H9 (cell line): ENCODE data around the gene PSMB5. TPM values are rescaled to one million over a fixed set of nuclear protein-coding genes. Genes with fewer than 3 reads are reported as not detected.

Experiments
- DNase-seq: peaks from one replicate; pipeline ENCODE4 v3.0.0-alpha.2; 2017
- H2AFZ ChIP-seq: one replicate; pipeline ENCODE4 v1.6.1; 2013; ENCODE audit warnings: mild to moderate bottlenecking, low read length, control low read depth, moderate library complexity
- H2AK5ac ChIP-seq: 2 replicates; pipeline ENCODE4 v1.6.1; 2013; ENCODE audit warnings: low read length, control low read depth, mixed read lengths; ENCODE audit not compliant: insufficient read length
- H2BK120ac ChIP-seq: one replicate; pipeline ENCODE4 v1.6.1; 2013; ENCODE audit warnings: low read depth, mild to moderate bottlenecking, low read length, control low read depth, inconsistent platforms; ENCODE audit not compliant: poor library complexity, severe bottlenecking
- H2BK12ac ChIP-seq: 2 replicates; pipeline ENCODE4 v1.6.1; 2013; ENCODE audit warnings: low read length, control low read depth, mixed read lengths, low read depth; ENCODE audit not compliant: insufficient read length
- H2BK15ac ChIP-seq: 2 replicates; pipeline ENCODE4 v1.6.1; 2013; ENCODE audit warnings: low read depth, low read length, control low read depth
- H2BK20ac ChIP-seq: one replicate; pipeline ENCODE4 v1.6.1; 2013; ENCODE audit warnings: low read depth, mild to moderate bottlenecking, low read length, control low read depth, inconsistent platforms; ENCODE audit not compliant: poor library complexity, severe bottlenecking
- H2BK5ac ChIP-seq: 2 replicates; pipeline ENCODE4 v1.6.1; 2013; ENCODE audit warnings: low read length, control low read depth, mixed read lengths; ENCODE audit not compliant: insufficient read length
- H3K14ac ChIP-seq: 2 replicates; pipeline ENCODE4 v1.6.1; 2013; ENCODE audit warnings: low read length, control low read depth; ENCODE audit not compliant: insufficient read depth
- H3K18ac ChIP-seq: 2 replicates; pipeline ENCODE4 v1.6.1; 2013; ENCODE audit warnings: low read depth, mild to moderate bottlenecking, mixed read lengths, low read length, control low read depth; ENCODE audit not compliant: insufficient read length
- H3K23ac ChIP-seq: 2 replicates; pipeline ENCODE4 v1.6.1; 2013; ENCODE audit warnings: low read length, control low read depth, mixed read lengths, low read depth; ENCODE audit not compliant: insufficient read length
- H3K23me2 ChIP-seq: 2 replicates; pipeline ENCODE4 v1.6.1; 2013; ENCODE audit warnings: low read depth, mild to moderate bottlenecking, mixed read lengths, low read length, control low read depth; ENCODE audit not compliant: insufficient read length, poor library complexity, severe bottlenecking
- H3K27ac ChIP-seq: 2 replicates; pipeline ENCODE4 v1.5.1; 2013; ENCODE audit warnings: low read length, control low read depth, mixed read lengths, low read depth; ENCODE audit not compliant: insufficient read length
- H3K27me3 ChIP-seq: 2 replicates; pipeline ENCODE4 v1.6.1; 2013; ENCODE audit warnings: low read length, control low read depth, inconsistent platforms; ENCODE audit not compliant: insufficient read depth
- H3K4ac ChIP-seq: 2 replicates; pipeline ENCODE4 v1.6.1; 2013; ENCODE audit warnings: low read depth, mild to moderate bottlenecking, control low read depth, inconsistent platforms, low read length, moderate library complexity
- H3K4me1 ChIP-seq: 2 replicates; pipeline ENCODE4 v1.6.1; 2013; ENCODE audit warnings: low read length, control low read depth, inconsistent platforms; ENCODE audit not compliant: insufficient read depth
- H3K4me2 ChIP-seq: 2 replicates; pipeline ENCODE4 v1.6.1; 2013; ENCODE audit warnings: low read length, control low read depth, mixed read lengths; ENCODE audit not compliant: insufficient read length, insufficient read depth
- H3K56ac ChIP-seq: 2 replicates; pipeline ENCODE4 v1.6.1; 2013; ENCODE audit warnings: low read depth, mild to moderate bottlenecking, mixed read lengths, low read length, control low read depth; ENCODE audit not compliant: insufficient read length
- H3K79me1 ChIP-seq: 2 replicates; pipeline ENCODE4 v1.6.1; 2013; ENCODE audit warnings: low read depth, mild to moderate bottlenecking, moderate library complexity, low read length, control low read depth, inconsistent platforms; ENCODE audit not compliant: insufficient read depth, poor library complexity, severe bottlenecking
- H3K79me2 ChIP-seq: 2 replicates; pipeline ENCODE4 v1.6.1; 2013; ENCODE audit warnings: low read length, control low read depth, inconsistent platforms; ENCODE audit not compliant: insufficient read depth
- H3K9ac ChIP-seq: 2 replicates; pipeline ENCODE4 v1.6.1; 2013; ENCODE audit warnings: low read length, control low read depth, mixed read lengths; ENCODE audit not compliant: insufficient read length; ENCODE audit errors: extremely low read depth
- H3K9me3 ChIP-seq: one replicate; pipeline ENCODE4 v1.6.1; 2013; ENCODE audit warnings: low read depth, low read length, inconsistent platforms; ENCODE audit not compliant: control insufficient read depth
- H3T11ph ChIP-seq: one replicate; pipeline ENCODE4 v1.6.1; 2013; ENCODE audit warnings: mild to moderate bottlenecking, low read length, control low read depth, inconsistent platforms
- H4K20me1 ChIP-seq: one replicate; pipeline ENCODE4 v1.6.1; 2013; ENCODE audit not compliant: control insufficient read depth, insufficient read length, insufficient read depth
- H4K5ac ChIP-seq: 2 replicates; pipeline ENCODE4 v1.6.1; 2013; ENCODE audit warnings: low read depth, mild to moderate bottlenecking, mixed read lengths, low read length, control low read depth; ENCODE audit not compliant: insufficient read length
- H4K8ac ChIP-seq: replicated peaks from 2 replicates; pipeline ENCODE4 v1.6.1; 2013; ENCODE audit warnings: low read length, control low read depth, mixed read lengths, low read depth; ENCODE audit not compliant: insufficient read length
- H4K91ac ChIP-seq: 2 replicates; pipeline ENCODE4 v1.6.1; 2013; ENCODE audit warnings: low read depth, mild to moderate bottlenecking, moderate library complexity, mixed read lengths, low read length, control low read depth; ENCODE audit not compliant: insufficient read length
- H3K27ac Mint-ChIP-seq, 3 experiments: 2 replicates in 2 of 3; 3 replicates in 1 of 3; pipeline ENCODE4 v1.8.0; 2020 to 2021; ENCODE audit warnings: mixed read lengths in 3 of 3, mild to moderate bottlenecking in 1 of 3, moderate library complexity in 1 of 3
- H3K27me3 Mint-ChIP-seq: 2 replicates; pipeline ENCODE4 v1.8.0; 2021; ENCODE audit warnings: low read depth, mild to moderate bottlenecking, moderate library complexity, mixed read lengths
- H3K36me3 Mint-ChIP-seq, 3 experiments: 2 replicates in 2 of 3; 3 replicates in 1 of 3; pipeline ENCODE4 v1.8.0; 2020 to 2021; ENCODE audit warnings: low read depth in 3 of 3, mixed read lengths in 3 of 3; ENCODE audit not compliant: insufficient read depth in 1 of 3
- H3K4me1 Mint-ChIP-seq, 2 experiments: 2 replicates each; pipeline ENCODE4 v1.8.0; 2020; ENCODE audit warnings: mixed read lengths in 2 of 2
- H3K4me3 Mint-ChIP-seq, 2 experiments: 2 replicates in 1 of 2; 3 replicates in 1 of 2; pipeline ENCODE4 v1.8.0; 2020 to 2021; ENCODE audit warnings: mild to moderate bottlenecking in 2 of 2, mixed read lengths in 2 of 2, moderate library complexity in 1 of 2
- H3K9me3 Mint-ChIP-seq, 2 experiments: 2 replicates in 1 of 2; 3 replicates in 1 of 2; pipeline ENCODE4 v1.8.0; 2020; ENCODE audit warnings: mild to moderate bottlenecking in 2 of 2, mixed read lengths in 2 of 2, moderate library complexity in 1 of 2
- CTCF ChIP-seq: fragments of 200-600 bp; sonication (generic); conservative IDR thresholded peaks from 3 replicates; pipeline ENCODE4 v1.8.0; 2021; ENCODE audit warnings: antibody characterized with exemption, mild to moderate bottlenecking
- WGBS: extraction: QIAGEN DNeasy Blood & Tissue Kit; methylation state at CpG from one replicate; pipeline ENCODE4 v1.1.7; 2013; ENCODE audit warnings: missing lambda C conversion rate, low lambda C conversion rate, mixed read lengths; ENCODE audit not compliant: insufficient read length; ENCODE audit errors: extremely low coverage; 5-methylcytosine and 5-hydroxymethylcytosine counted together
- total RNA-seq: library from RNA; stranded (reverse); gene quantifications from 2 replicates; pipeline ENCODE4 v1.2.1, GENCODE V29; 2021

The PSMB5 gene
- total RNA-seq, 1 experiment from 2014 or later: 252 TPM

GRCh38 chr14:22991852-22992251, 42.8 kb downstream of the PSMB5 start:
- H3K23me2 ChIP-seq: no peaks in the 10 kb centered on the region
- no peaks in the 10 kb centered on the region for H3K79me1 ChIP-seq
- no peaks in the 10 kb centered on the region for H3K79me2 ChIP-seq
- Mint-ChIP-seq H3K36me3 (peaks cover 0 to 9% (median 2%) of the 10 kb centered on the region in 3 experiments; a peak in 3 of 7 replicates), H3K4me3 (no peak overlapping the region), H3K27ac (no peak overlapping the region), H3K4me1 (peaks cover 7 to 8% of the 10 kb centered on the region in 2 experiments), H3K27me3 (no peaks in the 10 kb centered on the region), H3K9me3 (no peaks in the 10 kb centered on the region)
- H2AFZ ChIP-seq: no peak overlapping the region
- H2BK120ac ChIP-seq: no peak overlapping the region
- no peak overlapping the region for H3K18ac ChIP-seq
- H4K8ac ChIP-seq: no peak overlapping the region
- H3K27ac ChIP-seq: no peak overlapping the region
- peaks cover 5% of the 10 kb centered on the region; the same call in 1 of the 2 replicates for H3K4me1 ChIP-seq
- DNase-seq: no peak
- H2BK12ac ChIP-seq: no peak overlapping the region
- H2AK5ac ChIP-seq: no peak overlapping the region
- H3K4ac ChIP-seq: no peak overlapping the region
- WGBS: no CpG with 5 or more reads among the region's 8 CpGs
- no peak overlapping the region for H3K9ac ChIP-seq
- H3K9me3 ChIP-seq: no peaks in the 10 kb centered on the region
- H3K23ac ChIP-seq: no peak overlapping the region
- no peak overlapping the region for H2BK15ac ChIP-seq
- H4K5ac ChIP-seq: no peak overlapping the region
- H3K56ac ChIP-seq: no peak overlapping the region
- no peak overlapping the region for H3K14ac ChIP-seq
- no peak overlapping the region for H3T11ph ChIP-seq
- no peak overlapping the region for H2BK5ac ChIP-seq
- H4K20me1 ChIP-seq: no peaks in the 10 kb centered on the region
- TF ChIP-seq CTCF: no peak
- H3K27me3 ChIP-seq: no peaks in the 10 kb centered on the region
- no peak overlapping the region for H4K91ac ChIP-seq
- no peak overlapping the region for H3K4me2 ChIP-seq
- no peak overlapping the region for H2BK20ac ChIP-seq
